OCI-LY7 (cell line): ENCODE data around the gene NISCH.

Source experiments
- CTCF ChIP-seq: fragments of 200-600 bp; sonication (generic); conservative IDR thresholded peaks from 2 replicates; pipeline ENCODE4 v1.5.1; 2014; ENCODE audit warnings: mild to moderate bottlenecking, antibody characterized with exemption, low read length, moderate library complexity, mixed read lengths
- EZH2phosphoT487 ChIP-seq: fragments of 200-600 bp; sonication (generic); IDR thresholded peaks from 2 replicates; pipeline ENCODE4 v1.6.1; 2018; ENCODE audit warnings: low read depth, borderline replicate concordance, mild to moderate bottlenecking, mixed run types, antibody characterized with exemption, low read length, moderate library complexity, mixed read lengths

DNA sequence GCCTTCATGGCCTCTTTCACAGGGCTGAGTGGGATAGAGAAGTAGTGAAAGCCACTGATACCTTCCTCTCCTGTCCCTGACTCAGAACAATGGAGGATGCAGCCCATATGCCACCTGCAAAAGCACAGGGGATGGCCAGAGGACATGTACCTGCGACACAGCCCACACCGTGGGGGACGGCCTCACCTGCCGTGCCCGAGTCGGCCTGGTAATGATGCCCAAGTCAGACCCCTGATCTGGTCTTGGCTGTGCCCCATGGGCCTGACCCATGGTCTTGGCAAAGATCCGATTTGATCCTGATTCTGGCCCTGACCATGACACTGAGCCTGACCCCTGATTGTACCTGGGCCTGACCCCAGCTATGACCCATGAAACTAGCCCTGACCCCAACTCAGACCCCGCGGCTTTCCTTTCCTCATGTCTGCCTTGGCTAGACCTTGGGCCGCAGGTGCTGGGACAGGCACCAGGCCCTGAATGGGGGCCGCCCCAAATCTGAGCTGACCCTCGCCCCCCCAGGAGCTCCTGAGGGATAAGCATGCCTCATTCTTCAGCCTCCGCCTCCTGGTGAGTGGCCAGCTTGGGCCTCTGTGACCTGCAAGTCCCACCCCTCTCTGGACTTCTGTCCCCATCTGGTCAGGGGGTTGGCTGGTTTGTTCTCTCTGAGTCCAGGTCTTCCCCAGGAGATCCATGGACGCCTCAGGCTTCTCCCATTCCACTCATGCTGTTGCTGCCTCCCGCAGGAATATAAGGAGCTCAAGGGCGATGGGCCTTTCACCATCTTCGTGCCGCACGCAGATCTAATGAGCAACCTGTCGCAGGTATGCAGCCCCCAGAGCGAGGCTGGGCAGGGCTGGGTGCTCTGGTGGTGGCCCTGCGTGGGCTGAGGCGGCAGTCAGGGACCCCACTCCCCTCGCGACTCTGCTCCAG, 62.7 kb downstream of the NISCH start:
- TF ChIP-seq CTCF (no peak), EZH2phosphoT487 (no peak)
